NCI-H2196 (cell line): Measurements from ENCODE around the gene USP32.
A peak's percentile ranks its signal among the peaks of the same experiment; 100 is the strongest.

ENCODE experiments used
- DNase-seq: peaks from one replicate; lab custom pipeline; 2025; ENCODE audit not compliant: unreplicated experiment; lab: John Stamatoyannopoulos, UW

Gene USP32

DNA sequence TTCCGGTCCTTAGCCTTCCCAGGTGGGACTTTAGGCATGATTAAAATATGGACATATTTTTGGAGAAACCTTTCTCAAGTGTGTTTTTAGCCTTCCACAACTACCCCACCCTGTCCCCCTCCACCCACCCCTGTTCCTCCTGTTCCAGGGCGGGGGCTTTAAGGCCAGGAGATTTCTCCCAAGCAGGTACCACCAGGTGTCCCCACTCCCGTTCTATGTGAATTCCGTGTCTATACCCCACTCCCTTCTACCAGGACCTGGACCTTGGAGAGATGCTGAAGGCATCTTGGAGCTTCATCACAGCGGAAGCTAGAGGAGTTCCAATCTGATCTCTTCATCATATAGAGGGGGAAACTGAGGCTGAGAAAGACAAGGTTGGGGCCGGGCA is 232.5 kb downstream of the USP32 start:
- no peak for DNase-seq

DNA sequence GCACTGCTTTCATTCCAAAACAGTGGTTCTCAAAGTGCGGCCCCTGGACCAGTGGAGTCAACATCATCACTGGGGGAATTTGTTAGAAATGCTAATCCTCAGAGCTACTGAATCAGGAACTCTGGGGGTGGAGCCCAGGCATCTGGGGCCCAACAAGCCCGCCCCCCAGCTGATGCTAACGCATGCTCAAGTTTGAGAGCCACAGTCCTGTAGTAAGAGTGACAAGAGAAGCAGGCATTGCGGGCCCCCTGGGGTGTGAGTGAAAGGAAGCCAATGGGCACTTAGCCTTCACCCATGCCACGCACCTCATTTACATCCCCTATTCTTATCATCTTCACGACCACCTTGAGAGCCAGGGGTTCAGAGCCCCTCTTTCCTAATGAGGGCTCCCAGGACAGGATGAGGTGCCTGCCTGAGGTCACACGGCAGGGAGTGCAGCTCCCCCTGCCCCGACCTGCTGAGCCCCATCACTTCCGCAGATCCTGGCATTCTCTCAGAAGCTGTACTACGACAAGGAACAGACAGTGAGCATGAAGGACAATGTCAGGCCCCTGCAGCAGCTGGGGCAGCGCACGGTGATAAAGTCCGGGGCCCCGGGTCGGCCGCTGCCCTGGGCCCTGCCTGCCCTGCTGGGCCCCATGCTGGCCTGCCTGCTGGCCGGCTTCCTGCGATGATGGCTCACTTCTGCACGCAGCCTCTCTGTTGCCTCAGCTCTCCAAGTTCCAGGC is 233.0 kb downstream of the USP32 start:
- DNase-seq: no peak

DNA sequence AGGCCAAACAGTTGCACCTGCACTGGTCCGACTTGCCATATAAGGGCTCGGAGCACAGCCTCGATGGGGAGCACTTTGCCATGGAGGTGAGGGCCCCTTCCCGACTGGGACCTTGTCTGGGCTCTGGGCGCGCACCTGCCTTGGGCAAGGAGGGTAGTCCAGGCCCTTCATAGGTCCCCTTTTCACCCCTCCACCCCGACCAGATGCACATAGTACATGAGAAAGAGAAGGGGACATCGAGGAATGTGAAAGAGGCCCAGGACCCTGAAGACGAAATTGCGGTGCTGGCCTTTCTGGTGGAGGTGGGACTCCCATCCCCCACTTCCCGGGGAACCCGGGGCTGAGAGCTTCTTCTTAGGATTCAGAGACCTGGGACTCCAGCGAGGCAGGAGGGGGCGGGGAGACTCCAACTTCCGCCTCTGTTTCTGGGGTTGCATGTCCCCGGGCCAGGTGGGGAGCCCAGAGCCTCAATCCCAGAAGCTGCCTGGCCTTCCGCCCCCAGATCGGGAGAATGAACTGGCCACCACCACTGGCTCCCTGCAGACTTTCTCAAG is 234.4 kb downstream of the USP32 start:
- no peak for DNase-seq

DNA sequence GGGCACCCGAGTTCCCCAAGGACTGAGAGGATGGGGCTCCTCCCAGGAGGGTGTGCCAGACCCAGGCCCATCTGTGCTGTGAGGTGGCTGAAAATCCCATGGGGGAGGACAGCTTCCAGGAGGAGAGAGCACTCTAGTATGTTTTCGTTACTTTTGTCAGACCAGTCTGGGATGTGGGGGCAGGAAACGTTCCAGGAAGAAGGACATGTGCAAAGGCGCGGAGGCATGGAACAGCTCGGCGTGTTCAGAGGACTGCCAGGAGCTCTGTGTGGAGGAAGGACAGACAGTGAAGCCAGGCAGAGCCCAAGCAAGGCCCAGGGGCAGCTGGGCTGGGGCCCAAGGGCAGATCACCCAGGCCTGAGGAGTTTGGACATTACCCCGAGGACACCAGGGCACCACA is 235.2 kb downstream of the USP32 start:
- DNase-seq: no peak

DNA sequence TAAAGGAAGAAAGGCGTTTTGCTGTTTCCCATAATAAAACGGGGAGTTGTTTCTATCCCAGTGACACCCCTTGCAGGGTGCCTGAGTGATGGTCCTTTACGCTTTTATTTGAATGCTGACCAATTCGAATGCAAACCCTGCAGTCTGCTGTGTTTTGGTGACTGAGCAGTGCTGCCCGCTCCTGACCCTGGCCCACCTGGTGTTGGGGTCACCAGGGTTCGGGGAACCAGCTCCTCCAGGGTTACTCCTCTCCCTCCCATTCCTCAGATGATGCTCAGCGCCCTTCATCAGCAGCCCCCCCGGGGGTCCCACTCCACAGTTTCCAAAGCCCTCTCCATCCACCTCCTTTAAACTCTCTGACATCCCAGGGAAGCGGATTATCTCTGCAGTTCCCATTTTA is 236.1 kb downstream of the USP32 start:
- no peak for DNase-seq

DNA sequence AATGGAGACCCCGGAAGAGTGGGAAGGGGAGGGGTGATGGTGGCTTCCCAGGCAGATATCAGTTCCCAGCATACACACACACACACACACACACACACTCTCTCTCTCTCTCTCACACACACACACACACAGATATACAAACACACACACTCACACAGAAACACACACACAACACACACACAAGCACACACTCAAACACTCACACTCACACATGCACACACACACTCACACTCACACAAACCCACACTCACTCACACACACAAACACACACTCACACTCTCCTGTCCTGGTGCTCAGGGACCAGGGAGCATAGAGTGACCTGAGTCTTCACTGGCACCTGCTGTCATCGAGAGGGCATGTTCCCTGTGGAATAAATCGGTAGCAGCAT is 236.5 kb downstream of the USP32 start:
- DNase-seq: no peak

DNA sequence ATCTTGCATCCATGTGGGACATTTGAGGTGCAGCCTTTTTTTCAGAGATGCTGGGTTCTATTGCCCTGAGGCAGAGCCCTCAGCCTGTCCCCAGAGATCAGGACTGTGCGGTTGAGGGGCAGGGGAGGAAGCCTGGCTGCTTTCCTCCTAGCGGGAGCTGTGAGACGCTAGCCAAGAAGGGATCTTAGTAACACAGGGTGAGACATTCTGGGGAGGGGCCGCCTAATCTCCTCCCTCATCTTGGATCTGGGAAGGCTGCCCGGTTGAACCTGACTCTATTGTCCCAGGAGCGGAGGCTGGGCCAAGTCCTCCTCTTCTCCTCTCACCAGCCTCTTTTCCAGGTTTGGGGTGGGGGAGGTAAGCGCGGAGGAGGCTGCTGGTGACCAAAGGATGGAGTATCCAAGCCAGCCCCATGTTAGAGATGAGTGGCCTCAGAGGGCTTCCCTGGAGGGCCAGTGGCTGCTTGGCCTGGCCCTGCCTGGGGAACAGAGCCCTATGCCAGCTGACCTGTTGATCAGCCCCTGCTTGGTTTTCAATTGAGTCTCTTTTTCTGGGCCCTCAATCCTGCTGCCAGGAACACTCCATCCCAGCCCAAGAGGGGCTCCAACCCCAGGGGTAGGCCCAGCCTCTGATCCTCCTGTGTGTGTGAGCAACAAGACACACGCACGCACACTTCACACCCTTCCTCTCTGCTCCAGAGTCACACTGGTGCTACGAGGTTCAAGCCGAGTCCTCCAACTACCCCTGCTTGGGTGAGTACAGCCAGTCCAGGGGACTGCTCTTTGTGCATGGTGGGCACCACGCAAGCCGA is 237.1 kb downstream of the USP32 start:
- peak; percentile 61 for DNase-seq

DNA sequence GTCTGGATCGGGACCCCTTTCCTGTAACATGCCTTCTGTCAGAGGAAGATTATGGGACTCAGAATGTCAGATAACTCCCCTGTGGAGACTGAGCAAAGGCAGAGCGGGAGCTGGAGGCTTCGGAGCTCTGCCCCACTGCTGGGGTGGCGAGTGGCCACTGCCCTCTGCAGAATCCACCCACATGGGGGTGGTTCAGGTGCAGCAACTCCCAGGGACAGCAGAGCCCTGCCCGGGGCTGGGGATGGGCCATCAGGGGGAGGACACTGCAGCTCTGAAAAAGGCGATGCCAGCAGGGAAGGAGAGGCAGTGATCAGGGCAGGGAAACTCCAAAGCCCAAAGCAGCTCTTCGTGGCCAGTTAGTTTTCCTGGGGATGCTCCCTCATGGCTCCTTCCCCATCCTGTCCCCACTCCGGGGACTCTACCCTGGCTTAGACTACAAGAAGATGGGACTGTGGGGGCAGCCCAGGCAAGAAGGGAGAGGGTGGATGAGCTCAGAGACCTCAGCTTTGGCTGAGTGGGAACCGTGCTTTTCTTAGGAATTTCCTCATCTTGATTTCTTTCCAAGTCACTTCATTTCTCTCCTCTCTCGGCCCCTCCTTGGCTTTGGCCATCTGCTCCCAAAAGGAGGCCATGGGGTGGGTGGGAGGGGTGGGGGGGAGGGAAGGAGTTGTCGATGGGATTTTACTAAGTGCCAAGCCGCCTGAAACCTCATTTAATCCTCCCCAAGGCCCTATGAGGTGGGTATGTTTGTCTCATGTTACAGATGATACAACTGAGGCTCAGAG is 238.1 kb downstream of the USP32 start:
- no peak for DNase-seq

DNA sequence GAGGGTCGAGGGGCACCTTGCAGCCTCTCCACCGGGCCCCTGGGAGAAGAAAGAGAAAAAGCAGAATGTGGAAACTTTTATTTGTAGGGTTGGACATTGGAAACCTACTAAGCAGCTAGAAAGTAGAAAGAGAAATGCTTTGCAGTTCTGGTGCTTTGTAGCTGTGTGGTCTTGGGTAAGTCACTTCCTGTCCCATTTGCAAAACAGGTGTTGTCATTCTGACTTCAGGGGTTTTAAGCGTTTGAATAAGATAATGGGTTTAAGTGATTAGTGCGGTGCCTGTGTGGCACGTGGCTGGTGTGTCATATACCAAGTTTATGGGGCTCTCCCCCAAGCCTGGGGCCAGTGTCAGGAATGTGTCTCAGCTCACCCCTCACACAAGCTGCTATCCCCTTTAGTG is 240.6 kb downstream of the USP32 start:
- no peak for DNase-seq

DNA sequence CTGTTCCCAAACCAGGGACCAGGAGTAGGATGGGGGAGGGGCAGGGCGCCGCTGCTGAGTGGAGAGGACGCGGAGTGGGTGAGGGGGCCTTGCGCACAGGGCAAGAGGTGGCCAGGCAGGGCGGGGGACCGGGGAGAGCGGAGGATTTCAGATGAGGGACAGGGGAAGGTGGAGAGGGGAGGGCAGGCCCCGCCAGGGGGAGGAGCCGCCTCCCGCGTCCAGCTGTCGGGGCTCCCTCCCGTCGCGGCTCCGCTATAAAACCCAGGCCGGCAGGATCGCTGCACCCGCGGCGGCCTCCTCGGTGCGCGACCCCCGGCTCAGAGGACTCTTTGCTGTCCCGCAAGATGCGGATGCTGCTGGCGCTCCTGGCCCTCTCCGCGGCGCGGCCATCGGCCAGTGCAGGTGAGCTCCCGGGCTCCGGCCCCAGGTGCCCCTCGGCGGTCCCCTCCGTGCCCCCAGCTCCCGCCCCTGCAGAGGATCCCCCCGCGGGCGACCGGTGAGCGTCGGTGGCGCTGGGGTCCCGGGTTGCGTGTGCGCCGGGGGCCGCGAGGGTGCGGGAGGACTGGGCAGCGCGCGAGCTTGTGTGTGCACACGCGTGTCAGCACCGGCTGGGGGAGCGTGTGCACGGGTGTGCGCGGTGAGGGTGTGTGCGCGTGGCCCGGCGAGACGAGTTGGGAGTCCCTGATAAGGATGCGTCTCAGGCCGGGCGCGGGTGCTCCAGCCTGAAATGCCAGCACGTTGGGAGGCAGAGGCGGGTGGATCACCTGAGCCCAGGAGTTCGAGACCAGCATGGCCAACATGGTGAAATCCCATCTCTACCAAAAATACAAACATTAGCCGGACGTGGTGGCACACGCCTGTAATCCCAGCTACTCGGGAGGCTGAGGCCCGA is 242.0 kb downstream of the USP32 start, which contains the start of gene CA4:
Gene CA4 (plus strand): TSS at position 283 of the 892 bp plus-strand sequence. CDS start 62 bp downstream, at position 345.
- no peak for DNase-seq

DNA sequence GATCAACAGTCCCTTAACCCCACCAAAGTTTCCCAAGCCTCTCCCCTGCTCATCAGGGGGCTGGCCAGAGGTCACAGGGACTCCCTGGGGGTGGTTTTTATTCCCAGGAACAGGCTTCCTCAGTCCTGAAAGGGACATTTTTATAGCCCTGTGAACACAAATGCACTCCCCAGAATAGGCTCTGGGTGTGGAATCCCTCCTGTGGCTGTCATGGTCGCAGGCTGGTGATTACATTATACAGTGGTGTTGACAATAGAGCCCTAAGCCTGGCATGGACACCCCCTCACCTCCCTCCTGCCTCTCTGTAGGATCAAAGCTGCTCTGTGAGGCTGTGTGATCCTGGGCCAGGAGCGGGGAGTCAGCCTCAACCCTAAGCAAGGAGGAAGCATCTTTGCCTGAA is 243.6 kb downstream of the USP32 start:
- no peak for DNase-seq

DNA sequence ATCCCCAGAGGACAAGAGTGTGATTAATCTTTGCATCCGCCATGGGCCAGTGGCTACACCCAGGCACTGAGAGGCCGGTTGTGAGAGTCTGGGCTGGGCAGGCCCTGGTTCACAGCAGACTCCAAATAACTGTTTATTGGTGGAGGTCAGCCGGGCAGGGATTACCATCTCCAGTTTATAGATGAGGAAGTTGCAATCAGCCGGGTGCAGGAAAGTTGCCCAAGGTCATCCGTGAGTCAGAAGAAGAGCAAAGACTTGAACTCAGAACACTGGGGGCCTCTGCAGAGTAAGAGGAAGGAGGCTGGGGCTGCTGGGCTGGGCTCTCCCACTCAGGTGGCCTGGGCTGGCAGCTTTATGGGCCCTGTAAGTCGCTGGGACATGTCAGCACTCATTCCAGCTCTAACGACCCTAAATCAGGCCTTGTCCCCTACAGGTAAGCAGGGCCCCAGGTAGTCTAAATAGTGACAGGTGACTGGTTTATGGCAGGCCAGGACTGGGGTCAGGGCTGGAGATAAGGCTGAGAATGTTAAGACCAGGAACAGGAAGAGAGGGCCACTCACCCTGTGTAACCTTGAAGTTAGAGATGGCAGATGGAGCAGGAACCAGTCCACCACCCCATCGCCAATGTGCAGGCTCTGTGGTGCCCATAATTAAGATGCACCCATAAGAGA is 244.2 kb downstream of the USP32 start:
- DNase-seq: no peak

DNA sequence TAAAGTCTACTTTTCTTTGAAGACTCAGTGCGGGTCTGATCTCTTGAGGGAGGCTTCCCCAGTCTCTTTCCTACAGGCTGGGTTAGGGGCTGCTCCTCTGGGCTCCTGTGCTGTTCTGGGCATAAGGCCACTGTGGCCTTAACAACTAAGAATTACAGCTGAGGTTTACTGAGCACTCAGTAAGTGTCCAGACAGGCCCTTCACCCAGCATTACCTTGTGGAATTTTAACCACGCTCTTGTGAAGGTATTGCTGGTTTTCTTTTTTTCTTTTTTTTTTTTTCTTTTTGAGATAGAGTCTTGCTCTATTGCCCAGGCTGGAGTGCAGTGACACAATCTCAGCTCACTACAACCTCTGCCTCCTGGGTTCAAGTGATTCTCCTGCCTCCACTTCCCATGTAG is 245.7 kb downstream of the USP32 start:
- DNase-seq: no peak

DNA sequence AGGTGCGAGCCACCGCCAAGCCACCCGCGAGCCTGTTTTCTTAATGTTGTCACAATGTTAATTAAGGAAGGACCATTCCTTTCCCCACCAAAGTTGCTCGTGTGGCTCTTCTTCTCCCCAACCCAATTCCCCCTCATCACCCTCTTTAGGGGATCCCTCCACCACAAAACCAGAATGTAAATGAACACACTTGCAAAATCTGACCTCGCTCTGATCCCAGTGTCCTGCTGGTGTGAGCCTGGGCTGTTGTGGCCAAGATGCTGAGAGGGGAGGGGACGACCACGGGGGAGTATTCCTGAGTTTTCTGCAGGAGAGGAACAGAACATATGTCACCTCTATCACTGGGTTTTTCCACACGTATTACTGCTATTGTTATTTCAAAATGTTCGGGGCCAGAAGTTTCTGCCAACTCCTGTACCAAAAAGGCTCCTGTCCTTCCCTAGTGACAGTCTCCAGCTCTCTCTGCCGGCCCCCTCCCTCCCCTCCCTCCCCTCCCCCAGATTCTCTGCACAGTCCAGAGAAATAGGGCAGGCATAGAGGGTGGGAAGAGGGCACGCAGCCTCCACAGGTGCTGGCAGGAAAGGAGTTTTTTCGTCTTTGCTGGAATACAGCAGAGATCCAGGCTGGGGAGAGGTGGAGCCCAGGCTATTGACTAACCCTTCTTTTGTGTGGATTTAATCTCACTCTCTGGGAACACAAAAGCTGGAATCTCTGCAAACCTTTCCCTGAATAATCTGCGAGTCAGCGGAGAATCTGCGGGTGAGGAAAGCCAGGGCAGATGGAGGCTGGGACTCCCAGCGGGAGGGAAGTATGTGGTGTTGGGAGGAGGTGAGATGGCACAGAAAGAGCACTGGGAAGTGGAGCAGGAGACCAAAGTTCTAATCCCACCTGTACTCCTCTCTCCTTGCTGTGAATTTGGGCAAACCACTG is 246.7 kb downstream of the USP32 start:
- DNase-seq: no peak

DNA sequence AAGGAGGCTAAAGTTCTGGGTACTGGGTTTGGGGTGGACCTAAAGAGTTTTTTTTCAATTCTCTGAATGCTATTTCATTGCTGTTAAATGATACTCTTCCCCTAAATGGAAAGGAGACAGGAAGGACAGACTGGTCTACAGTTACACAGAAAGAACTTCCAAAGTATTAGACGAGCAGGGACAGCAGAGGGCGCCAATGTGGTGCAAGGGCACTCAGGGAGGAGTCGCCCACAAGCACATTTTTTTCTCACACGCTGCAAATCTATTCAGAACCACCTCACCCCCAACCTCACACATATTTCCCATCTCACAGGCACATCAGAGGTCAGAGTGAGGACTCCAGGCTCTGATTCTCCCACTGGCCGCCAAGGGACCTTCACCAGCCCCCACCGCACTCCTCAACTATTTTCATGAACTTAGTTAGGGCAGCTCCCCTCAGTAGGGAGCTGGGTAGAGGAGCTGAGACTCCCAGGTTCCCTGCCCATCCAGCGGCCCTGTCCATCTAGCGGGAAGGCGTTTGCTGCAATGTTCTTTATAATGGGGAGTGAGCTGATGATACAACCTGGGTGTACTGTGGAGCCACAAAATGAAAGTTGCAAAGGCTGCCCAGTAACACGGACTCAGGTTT is 248.9 kb downstream of the USP32 start:
- DNase-seq: peak; percentile 90

DNA sequence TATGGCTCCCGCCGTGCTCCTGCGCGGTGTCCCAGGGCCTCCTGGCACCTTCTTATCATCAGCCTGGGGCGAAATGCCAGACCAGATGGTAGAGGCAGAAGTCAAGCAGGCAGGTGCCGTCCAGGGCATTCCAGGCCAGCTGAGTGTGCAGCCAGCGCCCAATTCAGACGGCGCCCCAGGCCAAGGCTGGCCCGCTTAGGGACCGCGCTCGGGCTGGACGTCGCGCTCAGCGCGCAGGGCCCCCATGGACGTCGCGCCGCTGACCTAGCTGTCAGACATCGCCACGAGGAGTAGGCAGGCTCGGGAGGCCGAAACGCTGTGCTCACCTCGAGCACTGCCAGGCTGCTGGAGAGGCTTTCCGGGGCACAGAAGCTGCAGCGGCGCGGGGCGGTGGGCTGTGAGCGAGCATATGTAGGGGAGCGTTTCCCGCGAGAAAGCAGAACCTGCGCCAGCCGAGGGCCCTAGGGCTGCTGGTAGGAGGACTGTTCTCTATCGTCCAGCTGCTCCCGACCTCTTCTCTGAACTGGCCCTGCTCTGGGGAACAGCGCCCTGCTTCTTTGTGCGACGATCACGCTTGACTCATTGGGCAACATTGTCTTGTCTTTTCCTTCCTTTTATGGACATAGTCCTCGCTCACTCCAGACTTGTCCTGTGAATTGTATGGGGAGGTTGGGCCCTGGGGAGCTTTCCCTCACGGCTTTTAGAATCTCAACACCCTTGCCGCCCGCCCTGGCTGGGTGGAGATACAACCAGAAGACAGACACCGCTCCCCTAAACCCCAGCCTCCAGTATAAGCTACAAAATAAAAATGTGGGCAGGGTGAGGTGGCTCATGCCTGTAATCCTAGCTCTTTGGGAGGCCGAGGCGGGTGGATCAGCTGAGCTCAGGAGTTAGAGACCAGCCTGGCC is 250.6 kb downstream of the USP32 start:
- no peak for DNase-seq
